GM21717 (cell line): Measurements from ENCODE around the gene SSC5D.
"Not testable (repeated sequence)": the region's sequence is repeated elsewhere in the genome, so short reads cannot be mapped to it uniquely, and the experiment has no call there.

ENCODE experiments used
- ATAC-seq: cut with Tn5 transposase; IDR thresholded peaks from one replicate; pipeline ENCODE4 v1.9.1; 2021; ENCODE audit warnings: mild to moderate bottlenecking, moderate library complexity; ENCODE audit not compliant: unreplicated experiment

SSC5D gene

DNA sequence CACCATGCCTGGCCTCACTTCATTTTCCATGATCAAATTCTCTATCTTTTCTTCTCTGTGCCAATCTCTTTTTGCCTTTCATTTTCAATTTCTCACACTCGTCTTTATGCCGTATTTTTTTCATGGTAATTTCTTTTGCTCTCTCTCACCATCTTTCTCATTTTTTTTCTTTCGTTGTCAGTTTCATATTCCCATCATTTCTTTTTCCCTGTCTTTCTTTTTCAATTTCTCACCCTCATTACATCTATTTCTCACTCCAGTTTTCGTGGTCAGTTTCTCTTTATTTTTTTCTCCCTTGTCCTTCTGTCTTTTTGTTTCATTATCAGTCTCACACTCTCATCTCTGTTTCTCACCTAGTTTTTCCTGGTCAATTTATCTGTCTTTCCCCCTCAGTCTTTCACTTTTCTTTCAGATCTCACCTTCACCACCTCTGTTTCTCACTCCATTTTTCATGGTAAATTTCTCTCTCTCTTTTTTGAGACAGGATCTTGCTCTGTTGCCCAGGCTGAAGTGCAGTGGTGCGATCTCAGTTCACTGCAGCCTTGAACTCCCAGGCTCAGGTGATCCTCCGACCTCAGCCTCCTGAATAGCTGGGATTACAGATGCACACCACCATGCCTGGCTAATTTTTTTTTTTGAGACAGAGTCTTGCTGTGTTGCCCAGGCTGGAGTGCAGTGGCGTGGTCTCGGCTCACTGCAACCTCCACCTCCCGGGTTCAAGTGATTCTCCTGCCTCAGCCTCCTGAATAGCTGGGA, 14.1 kb downstream of the SSC5D start:
- no peak for ATAC-seq

DNA sequence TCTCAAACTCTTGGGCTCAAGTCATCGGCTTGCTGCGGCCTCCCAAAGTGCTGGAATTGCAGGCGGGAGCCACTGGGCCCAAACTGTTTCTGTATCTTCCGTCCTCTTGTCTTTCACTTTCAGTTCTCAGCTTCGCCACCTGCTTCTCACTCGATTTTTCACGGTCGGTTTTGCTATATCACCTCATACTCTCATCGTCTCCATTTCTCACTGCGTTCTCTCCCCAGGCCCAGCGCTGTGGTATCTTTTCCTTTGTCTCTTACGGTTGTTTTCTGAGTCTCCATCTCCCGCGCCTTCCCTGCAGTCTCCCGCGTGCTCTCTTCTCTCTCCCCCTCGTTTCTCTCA, 14.9 kb downstream of the SSC5D start:
- no peak for ATAC-seq

GRCh38 chr19:55503502-55504251, 15.4 kb downstream of the SSC5D start:
- ATAC-seq: peak; percentile 78

DNA sequence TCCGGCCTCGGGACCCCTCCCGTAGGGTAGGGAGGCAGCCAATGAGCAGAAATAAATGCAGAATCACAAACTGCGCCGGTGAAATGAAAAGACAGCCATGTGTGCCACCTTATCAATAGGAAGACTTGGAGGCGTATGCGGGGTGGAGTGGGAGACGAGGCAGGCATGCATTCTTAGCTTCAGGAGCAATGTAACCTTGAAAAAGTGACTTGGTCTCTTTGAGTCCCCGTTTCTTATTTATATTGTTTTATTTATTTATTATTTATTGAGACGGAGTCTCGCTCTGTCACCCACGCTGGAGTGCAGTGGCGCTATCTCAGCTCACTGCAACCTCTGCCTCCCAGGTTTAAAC, 16.0 kb downstream of the SSC5D start:
- no peak for ATAC-seq

GRCh38 chr19:55504981-55505380, 16.7 kb downstream of the SSC5D start:
- no peak for ATAC-seq

- no peak for ATAC-seq
These were observed 19.9 kb downstream of the SSC5D start for GRCh38 chr19:55508120-55508519.

- peak; percentile 89 for ATAC-seq
These were observed 28.8 kb downstream of the SSC5D start for GRCh38 chr19:55516878-55517620.

DNA sequence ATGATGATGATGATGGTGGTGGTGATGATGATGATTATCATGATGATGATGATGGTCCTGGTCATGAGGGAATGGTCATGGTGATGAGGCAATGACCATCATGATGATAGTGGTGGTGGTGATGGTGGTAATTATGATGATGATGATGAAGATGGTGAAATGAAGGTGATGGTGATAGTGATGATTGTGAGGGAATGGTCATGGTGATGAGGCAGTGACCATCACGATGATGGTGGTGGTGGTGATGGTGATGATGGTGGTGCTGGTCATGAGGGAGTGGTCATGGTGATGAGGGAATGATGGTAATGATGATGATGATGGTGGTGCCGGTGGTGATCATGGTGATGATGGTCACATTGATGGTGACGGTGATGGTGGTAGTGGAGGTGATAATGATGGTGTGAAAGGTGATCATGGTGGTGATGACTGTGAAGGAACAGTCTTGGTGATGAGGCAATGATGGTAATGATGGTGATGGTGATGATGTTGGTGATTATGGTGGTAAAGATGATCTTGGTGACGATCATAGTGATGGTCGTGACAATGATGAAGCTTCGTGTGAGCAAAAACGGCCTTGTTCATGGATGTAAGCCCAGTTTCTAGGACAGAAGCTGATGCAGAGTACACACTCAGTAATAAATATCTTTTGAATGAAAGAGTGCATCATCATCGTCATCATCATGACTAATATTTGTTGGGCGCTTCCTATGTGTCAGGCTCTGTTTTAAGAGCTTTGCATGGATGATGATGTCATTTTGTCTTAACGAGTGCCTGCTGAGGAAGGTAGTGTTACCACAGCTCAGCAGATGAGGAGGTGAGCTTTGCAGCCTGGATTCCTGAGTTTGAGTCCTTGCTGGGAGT, 31.4 kb downstream of the SSC5D start:
- no peak for ATAC-seq

GRCh38 chr19:55520691-55521292, 32.6 kb downstream of the SSC5D start:
- no peak for ATAC-seq

- no peak for ATAC-seq
These were observed 37.3 kb downstream of the SSC5D start for GRCh38 chr19:55525289-55526101.

- no peak for ATAC-seq
These were observed 38.3 kb downstream of the SSC5D start for GRCh38 chr19:55526216-55527196.

GRCh38 chr19:55527197-55528029, 39.2 kb downstream of the SSC5D start:
- no peak for ATAC-seq

DNA sequence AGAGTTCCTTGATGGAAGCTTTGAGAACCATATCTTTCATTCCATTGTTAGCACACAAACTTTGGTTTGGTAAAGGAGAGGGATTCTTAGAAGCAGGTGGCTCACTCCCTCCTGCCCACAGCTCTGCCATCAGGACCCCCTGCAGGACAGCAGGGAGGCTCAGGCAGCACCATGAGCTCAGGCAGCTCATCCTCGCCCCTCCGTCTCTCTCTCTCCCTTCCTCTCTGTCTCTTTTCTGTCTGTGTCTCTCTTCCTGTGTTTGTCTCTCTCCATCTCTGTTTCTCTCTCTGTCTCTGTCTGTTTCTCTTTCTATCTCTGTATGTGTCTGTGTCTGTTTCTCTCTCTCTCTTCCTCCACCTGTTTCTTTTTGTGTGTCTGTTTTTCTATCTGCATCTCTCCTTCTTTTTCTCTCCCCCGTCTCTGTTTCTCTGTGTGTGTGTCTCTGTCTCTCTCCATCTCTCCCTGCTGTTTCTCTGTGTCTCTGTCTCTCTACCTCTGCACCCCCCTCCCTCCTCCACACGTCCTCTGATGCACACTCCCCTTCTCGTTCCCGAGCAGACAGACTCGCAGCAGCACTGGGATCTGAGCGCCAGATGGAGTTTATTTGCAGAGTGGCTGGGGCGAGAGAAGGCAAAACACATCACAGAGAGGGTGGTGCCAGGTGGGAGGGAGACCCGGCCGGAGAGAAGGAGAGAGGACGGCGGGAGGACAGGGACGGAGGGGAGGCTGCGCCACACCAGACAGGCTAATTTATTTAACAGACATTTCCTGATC, 40.0 kb downstream of the SSC5D start:
- no peak for ATAC-seq

DNA sequence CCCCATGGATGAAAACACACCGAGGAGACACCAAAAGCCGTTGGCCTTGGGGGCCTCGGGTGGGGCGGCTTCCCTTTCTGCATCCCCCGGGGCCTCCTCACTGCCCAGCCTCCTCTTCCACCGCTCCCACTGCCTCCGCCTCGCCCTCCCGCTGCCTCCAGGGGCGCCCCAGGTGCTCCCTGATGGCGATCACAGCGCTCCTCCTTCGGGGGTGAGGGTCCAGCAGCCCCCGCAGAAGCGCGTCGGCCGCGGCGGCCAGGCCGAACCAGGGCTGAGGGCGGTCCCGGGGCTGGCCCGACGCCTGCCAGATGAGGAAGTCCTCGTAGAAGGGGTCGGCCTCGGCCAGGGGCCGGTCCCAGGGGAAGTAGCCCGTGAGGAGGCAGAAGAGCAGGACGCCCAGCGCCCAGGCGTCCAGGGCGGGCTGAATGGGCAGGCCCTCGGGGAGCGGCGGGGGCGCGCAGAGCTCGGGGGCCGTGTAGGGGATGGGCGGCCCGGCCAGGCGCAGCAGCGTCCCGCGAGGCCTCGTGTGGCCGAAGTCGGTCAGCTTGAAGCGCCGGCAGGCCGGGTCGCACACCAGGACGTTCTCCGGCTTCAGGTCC, 41.5 kb downstream of the SSC5D start:
- ATAC-seq: no peak

DNA sequence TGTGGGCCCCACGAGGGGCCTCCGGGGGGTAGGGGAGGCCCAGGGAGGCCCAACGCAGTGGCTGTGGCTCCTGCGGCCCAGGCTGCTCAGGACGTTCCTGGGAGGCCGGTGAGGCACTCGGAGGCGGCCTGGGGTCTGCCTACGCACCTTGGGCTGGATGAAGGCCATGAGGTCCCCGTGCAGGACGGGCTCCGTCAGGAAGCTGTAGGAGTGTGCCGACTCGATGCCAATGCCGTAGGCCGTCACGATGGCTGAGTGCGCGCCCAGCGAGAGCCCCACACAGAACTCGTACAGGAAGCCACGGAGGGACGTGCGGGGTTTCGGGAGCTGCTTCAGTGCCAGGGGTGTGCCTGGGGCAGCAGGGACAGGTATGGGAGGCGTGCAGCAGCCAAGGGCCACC, 42.8 kb downstream of the SSC5D start:
- ATAC-seq: no peak

DNA sequence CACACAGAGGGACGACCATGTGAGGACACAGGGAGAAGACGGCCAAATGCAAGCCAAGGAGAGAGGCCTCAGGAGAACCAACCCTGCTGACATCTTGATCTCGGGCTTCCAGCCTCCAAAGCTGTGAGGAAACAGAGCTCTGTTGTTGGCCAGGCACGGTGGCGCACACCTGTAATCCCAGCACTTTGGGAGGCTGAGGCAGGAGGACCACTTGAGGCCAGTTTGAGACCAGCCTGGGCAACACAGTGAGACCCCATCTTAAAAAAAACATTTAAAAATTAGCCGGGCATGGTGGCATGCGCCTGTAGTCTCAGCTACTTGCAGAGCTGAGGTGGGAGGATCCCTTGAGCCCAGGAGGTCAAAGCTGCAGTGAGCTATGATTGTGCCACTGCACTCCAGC, 46.0 kb downstream of the SSC5D start:
- ATAC-seq: not testable (repeated sequence)
